GM12878 (cell line): Measurements from ENCODE around the gene UQCRC1. TPM values are rescaled to one million over a fixed set of nuclear protein-coding genes. Genes with fewer than 3 reads are reported as not detected.

ENCODE experiments used
- ATAC-seq: fragments of 200-7000 bp; cut with Tn5 transposase; 3 replicates; pipeline ENCODE4 v1.9.1; 2020; ENCODE audit warnings: mild to moderate bottlenecking, moderate library complexity
- BruUV-seq: library from RNA; stranded (reverse); fragments of 400-500 nt; replicated peaks from 2 replicates; lab custom pipeline; 2021; lab: Mats Ljungman, UMichigan
- CTCF ChIA-PET: fragments of 300-600 bp; sonication (Branson Sonifier 250); formaldehyde crosslinking; extraction: SDS; loops from one replicate; lab custom pipeline; 2021; ENCODE audit warnings: inconsistent platforms; lab: Yijun Ruan, JAX
- POLR2A ChIA-PET: fragments of 350-600 bp; formaldehyde crosslinking; extraction: SDS; loops from one replicate; lab custom pipeline; 2021; ENCODE audit warnings: inconsistent platforms; lab: Charles Lee
- RAD21 ChIA-PET: fragments of 300-600 bp; sonication (Branson Sonifier 250); formaldehyde crosslinking; loops from one replicate; lab custom pipeline; 2023; ENCODE audit warnings: antibody characterized with exemption; ENCODE audit not compliant: unreplicated experiment; lab: Charles Lee
- SMC1A ChIA-PET: fragments of 300-600 bp; sonication (Branson Sonifier 250); formaldehyde crosslinking; loops from one replicate; lab custom pipeline; 2023; ENCODE audit not compliant: unreplicated experiment, uncharacterized antibody; lab: Charles Lee
- DNase-seq: peaks from one replicate; pipeline ENCODE4 v3.0.0-alpha.2; 2011; ENCODE audit warnings: low read depth, low spot score
- FAIRE-seq: peaks from 3 replicates; lab custom pipeline; 2011; peaks lifted over from hg19 to GRCh38; lab: Jason Lieb, UNC
- H2AFZ ChIP-seq: 2 replicates; pipeline ENCODE4 v1.6.0; 2011; ENCODE audit warnings: low read depth, low read length, control low read depth; ENCODE audit not compliant: control insufficient read depth
- H3K27ac ChIP-seq: 2 replicates; pipeline ENCODE4 v1.5.1; 2011; ENCODE audit warnings: control low read depth; ENCODE audit not compliant: control insufficient read depth, insufficient read depth
- H3K27me3 ChIP-seq, 2 experiments: replicated peaks in 1 of 2; 2 replicates each; pipeline versions ENCODE4 v1.6.0 to v1.6.1; 2011; ENCODE audit warnings: low read length in 1 of 2; ENCODE audit not compliant: control insufficient read depth in 2 of 2, insufficient read depth in 2 of 2
- H3K36me3 ChIP-seq, 2 experiments: 2 replicates each; pipeline ENCODE4 v1.5.1; 2011; ENCODE audit warnings: low read length in 1 of 2; ENCODE audit not compliant: control insufficient read depth in 2 of 2, insufficient read depth in 2 of 2
- H3K4me1 ChIP-seq: 2 replicates; pipeline ENCODE4 v1.6.1; 2011; ENCODE audit warnings: mild to moderate bottlenecking, low read length, moderate library complexity, mixed read lengths; ENCODE audit not compliant: control insufficient read depth, insufficient read depth
- H3K4me2 ChIP-seq: 2 replicates; pipeline ENCODE4 v1.6.0; 2011; ENCODE audit warnings: control low read depth; ENCODE audit not compliant: control insufficient read depth, insufficient read depth
- H3K4me3 ChIP-seq: fragments of 200-600 bp; sonication (generic); 2 replicates; pipeline ENCODE4 v1.5.1; 2016
- H3K79me2 ChIP-seq: 2 replicates; pipeline ENCODE4 v1.6.0; 2011; ENCODE audit warnings: low read length; ENCODE audit not compliant: control insufficient read depth, insufficient read depth
- H3K9ac ChIP-seq: 2 replicates; pipeline ENCODE4 v1.8.0; 2011; ENCODE audit warnings: low read length, control low read depth, mixed read lengths; ENCODE audit not compliant: control insufficient read depth, insufficient read depth
- H3K9me3 ChIP-seq: replicated peaks from 3 replicates; pipeline ENCODE4 v1.5.1; 2011; ENCODE audit warnings: mild to moderate bottlenecking, low read length; ENCODE audit not compliant: control insufficient read depth, insufficient read depth
- H4K20me1 ChIP-seq: 2 replicates; pipeline ENCODE4 v1.6.0; 2011; ENCODE audit not compliant: control insufficient read depth, insufficient read depth
- ASH2L ChIP-seq: fragments of 300-600, 200-600 bp; sonication (generic); IDR thresholded peaks from 2 replicates; pipeline ENCODE4 v1.6.1; 2017; ENCODE audit warnings: low read depth, mild to moderate bottlenecking, borderline replicate concordance
- BACH1 ChIP-seq: fragments of 450-650 bp; IDR thresholded peaks from 2 replicates; pipeline ENCODE4 v1.6.1; 2017; ENCODE audit warnings: mild to moderate bottlenecking, borderline replicate concordance
- CHD1 ChIP-seq: IDR thresholded peaks from 2 replicates; pipeline ENCODE4 v1.6.1; 2012; ENCODE audit warnings: low read depth, low read length, improper control_type of control experiment
- CREM ChIP-seq: IDR thresholded peaks from 2 replicates; pipeline ENCODE4 v1.6.1; 2014; ENCODE audit warnings: antibody characterized with exemption, low read depth
- ESRRA ChIP-seq: IDR thresholded peaks from 2 replicates; pipeline ENCODE4 v1.6.1; 2012; ENCODE audit warnings: mild to moderate bottlenecking, low read length, improper control_type of control experiment
- GATAD2B ChIP-seq: fragments of 450-650 bp; conservative IDR thresholded peaks from 2 replicates; pipeline ENCODE4 v1.6.1; 2017; ENCODE audit warnings: low read depth, mild to moderate bottlenecking, moderate library complexity
- HDGF ChIP-seq: fragments of 450-650 bp; IDR thresholded peaks from 2 replicates; pipeline ENCODE4 v1.6.1; 2016; ENCODE audit warnings: antibody characterized with exemption
- KAT2A ChIP-seq: conservative IDR thresholded peaks from 2 replicates; pipeline ENCODE4 v1.6.1; 2011; ENCODE audit warnings: low read depth, low read length; ENCODE audit not compliant: control insufficient read depth
- PAX8 ChIP-seq: fragments of 450-650 bp; IDR thresholded peaks from 2 replicates; pipeline ENCODE4 v1.6.1; 2017; ENCODE audit warnings: mild to moderate bottlenecking, moderate library complexity
- RFX5 ChIP-seq: IDR thresholded peaks from 2 replicates; pipeline ENCODE4 v1.6.1; 2011; ENCODE audit warnings: low read depth, low read length, improper control_type of control experiment
- STAT1 ChIP-seq: fragments of 450-650 bp; conservative IDR thresholded peaks from 2 replicates; pipeline ENCODE4 v1.6.1; 2014; ENCODE audit warnings: antibody characterized with exemption, mild to moderate bottlenecking
- ZNF622 ChIP-seq: fragments of 450-650 bp; IDR thresholded peaks from 2 replicates; pipeline ENCODE4 v1.6.1; 2017; ENCODE audit warnings: mild to moderate bottlenecking, inconsistent platforms
- WGBS: methylation state at CpG from one replicate; pipeline ENCODE4 v1.1.6; 2016; ENCODE audit warnings: low lambda C conversion rate; ENCODE audit not compliant: insufficient replicate concordance, insufficient coverage; ENCODE audit errors: missing lambda C conversion rate; 5-methylcytosine and 5-hydroxymethylcytosine counted together
- in situ Hi-C: fragments of 300-500 bp; cut with MboI; formaldehyde crosslinking; loops from 9 replicates; pipeline ENCODE4 v1.14.3; 2018; ENCODE audit warnings: mixed read lengths
- intact Hi-C: fragments of 100-400 bp; cut with micrococcal nuclease; formaldehyde crosslinking; loops from one replicate; pipeline ENCODE4 v1.14.2; 2022; ENCODE audit not compliant: unreplicated experiment
- polyA plus RNA-seq, 11 experiments: library from polyadenylated mRNA; depleted of rRNA in 4 of 11; unstranded in 6 of 11; stranded (reverse) in 5 of 11; fragments of >200 nt; fragmentation: Nextera tagmentation in 4 of 11; fragmentation: Illumina TruSeq in 1 of 11; extraction: Ambion mirVana in 4 of 11; extraction: Trizol in 1 of 11; gene quantifications; 1 replicate in 1 of 11; 2 replicates in 10 of 11; pipeline versions ENCODE4 v1.2.1 to v1.2.3, GENCODE V29; 2011 to 2016; ENCODE audit warnings: inconsistent platforms in 2 of 11, missing spikeins in 2 of 11, low read depth in 1 of 11
- total RNA-seq, 4 experiments: library from RNA; depleted of rRNA in 3 of 4; stranded (reverse); fragments of >200 nt in 3 of 4; fragmentation: Illumina TruSeq in 1 of 4; extraction: Trizol in 1 of 4; gene quantifications; 2 replicates each; pipeline versions ENCODE4 v1.2.1 to v1.2.3, GENCODE V29; 2013 to 2021
- TF ChIP-seq, protein P1 (sequence below): fragments of 150-350 bp; IDR thresholded peaks from 2 replicates; pipeline ENCODE4 v1.6.1; 2014; ENCODE audit warnings: mild to moderate bottlenecking, low read depth, low read length

Gene UQCRC1
- total and polyA plus RNA-seq, 10 of the 15 experiments (the other 5 are each of a cell fraction or from before 2014, with no cell fraction given): 116 to 426 (median 228) TPM

GRCh38 chr3:48636149-48636655, 26.8 kb upstream of the UQCRC1 start:
- WGBS: 46% methylated on average over 10 of the region's 10 CpGs
- TF ChIP-seq CREM (no peak), CHD1 (no peak), ZNF622 (no peak), GATAD2B (no peak), ASH2L (no peak), HDGF (no peak), PAX8 (no peak), KAT2A (no peak), BACH1 (no peak), ESRRA (no peak), STAT1 (no peak), RFX5 (no peak)
- TF ChIP-seq, protein P1, sequence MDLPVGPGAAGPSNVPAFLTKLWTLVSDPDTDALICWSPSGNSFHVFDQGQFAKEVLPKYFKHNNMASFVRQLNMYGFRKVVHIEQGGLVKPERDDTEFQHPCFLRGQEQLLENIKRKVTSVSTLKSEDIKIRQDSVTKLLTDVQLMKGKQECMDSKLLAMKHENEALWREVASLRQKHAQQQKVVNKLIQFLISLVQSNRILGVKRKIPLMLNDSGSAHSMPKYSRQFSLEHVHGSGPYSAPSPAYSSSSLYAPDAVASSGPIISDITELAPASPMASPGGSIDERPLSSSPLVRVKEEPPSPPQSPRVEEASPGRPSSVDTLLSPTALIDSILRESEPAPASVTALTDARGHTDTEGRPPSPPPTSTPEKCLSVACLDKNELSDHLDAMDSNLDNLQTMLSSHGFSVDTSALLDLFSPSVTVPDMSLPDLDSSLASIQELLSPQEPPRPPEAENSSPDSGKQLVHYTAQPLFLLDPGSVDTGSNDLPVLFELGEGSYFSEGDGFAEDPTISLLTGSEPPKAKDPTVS: no peak
- Histone ChIP-seq H3K4me1 (peaks cover 11% of the 10 kb centered on the region; the same call in 1 of the 2 replicates), H3K27ac (peak overlapping the region; percentile 38; the same call in 1 of the 2 replicates), H3K4me3 (peak overlapping the region; percentile 77), H3K9me3 (no peaks in the 10 kb centered on the region), H3K27me3 (no peaks in the 10 kb centered on the region), H3K9ac (peak overlapping the region; percentile 23; the same call in 1 of the 2 replicates), H3K36me3 (peaks cover 0 to 2% of the 10 kb centered on the region in 2 experiments; a peak in 1 of 4 replicates), H2AFZ (peak overlapping the region; percentile 85), H3K4me2 (peak overlapping the region; percentile 70), H4K20me1 (no peaks in the 10 kb centered on the region), H3K79me2 (peaks cover 3% of the 10 kb centered on the region)
- ATAC-seq (no peak), FAIRE-seq (no peak), DNase-seq (no peak)
- POLR2A ChIA-PET: interaction anchor here (0.6 to 1.8 kb wide), 4 partner anchors 25 to 189 kb away, joined by 3 to 7 read pairs (median 3); partner anchors contain the start of genes ATRIP and PFKFB4
- BruUV-seq: no TSS peak
- CTCF ChIA-PET: interaction anchor here (0.8 to 4.6 kb wide), 24 partner anchors 13 to 458 kb away, joined by 3 to 48 read pairs (median 5); partner anchors contain the start of genes CCDC51, CELSR3, NCKIPSD and PFKFB4
- SMC1A ChIA-PET: interaction anchor here (1.0 to 2.2 kb wide), 6 partner anchors 25 to 200 kb away, joined by 3 to 6 read pairs (median 4); partner anchors contain the start of gene PFKFB4
- in situ Hi-C loops (no loop called here), intact Hi-C loops (no loop called here)
- RAD21 ChIA-PET: interaction anchor here (0.7 to 3.5 kb wide), 12 partner anchors 26 to 482 kb away, joined by 3 to 32 read pairs (median 4); partner anchors contain the start of genes ATRIP, PFKFB4 and UQCRC1
